HepG2 (cell line): ENCODE results near the gene LTK. TPM values are rescaled to one million over a fixed set of nuclear protein-coding genes. Genes with fewer than 3 reads are reported as not detected.

Experiments
- ATAC-seq: fragments of 200-7000 bp; cut with Tn5 transposase; 3 replicates; pipeline ENCODE4 v1.9.1; 2020; ENCODE audit warnings: mild to moderate bottlenecking, moderate library complexity
- BruUV-seq: library from RNA; stranded (reverse); fragments of 400-500 nt; replicated peaks from 2 replicates; lab custom pipeline; 2021; lab: Mats Ljungman, UMichigan
- CTCF ChIA-PET: fragments of 300-600 bp; formaldehyde crosslinking; extraction: SDS; loops from one replicate; lab custom pipeline; 2021; ENCODE audit warnings: low total read pairs, inconsistent platforms, low intra/inter-chr PET ratio; lab: Yijun Ruan, JAX
- POLR2A ChIA-PET: fragments of 350-600 bp; sonication (Branson Sonifier 250); formaldehyde crosslinking; loops from one replicate; lab custom pipeline; 2020; ENCODE audit warnings: antibody characterized with exemption, inconsistent platforms; lab: Yijun Ruan, JAX
- DNase-seq: peaks from one replicate; pipeline ENCODE4 v3.0.0-alpha.2; 2015; ENCODE audit warnings: low spot score
- FAIRE-seq: peaks from 3 replicates; lab custom pipeline; 2011; peaks lifted over from hg19 to GRCh38; lab: Jason Lieb, UNC
- H2AFZ ChIP-seq: one replicate; pipeline ENCODE4 v1.6.1; 2011; ENCODE audit warnings: low read length, inconsistent platforms
- H3K27ac ChIP-seq: fragments of 300-600 bp; 3 replicates; pipeline ENCODE4 v1.8.0; 2011; ENCODE audit warnings: mixed run types, mild to moderate bottlenecking, mixed read lengths, low read length, inconsistent platforms; ENCODE audit not compliant: insufficient read depth; ENCODE audit errors: extremely low read length
- H3K27me3 ChIP-seq, 2 experiments: fragments of 200-600 bp in 1 of 2; 2 replicates in 1 of 2; 3 replicates in 1 of 2; pipeline versions ENCODE4 v1.6.0 to v1.8.0; 2011; ENCODE audit warnings: low read length in 2 of 2, mild to moderate bottlenecking in 2 of 2, moderate library complexity in 2 of 2, inconsistent platforms in 1 of 2; ENCODE audit not compliant: insufficient read depth in 2 of 2, control insufficient read depth in 1 of 2
- H3K36me3 ChIP-seq, 2 experiments: fragments of 200-600 bp in 1 of 2; replicated peaks in 1 of 2; 2 replicates in 1 of 2; 3 replicates in 1 of 2; pipeline versions ENCODE4 v1.5.1 to v1.8.0; 2011; ENCODE audit warnings: low read length in 2 of 2, inconsistent platforms in 1 of 2; ENCODE audit not compliant: insufficient read depth in 2 of 2, control insufficient read depth in 1 of 2
- H3K4me1 ChIP-seq: 2 replicates; pipeline ENCODE4 v1.5.1; 2012; ENCODE audit warnings: low read length, inconsistent platforms; ENCODE audit not compliant: insufficient read depth
- H3K4me2 ChIP-seq: 2 replicates; pipeline ENCODE4 v1.6.0; 2011; ENCODE audit warnings: low read depth, low read length, inconsistent platforms
- H3K4me3 ChIP-seq, 3 experiments: fragments of 200-600 bp in 1 of 3; sonication (generic), shearing (Covaris generic) in 1 of 3; replicated peaks in 1 of 3; 2 replicates each; pipeline ENCODE4 v1.5.1; 2011 to 2016; ENCODE audit warnings: low read length in 3 of 3, inconsistent platforms in 2 of 3, low read depth in 2 of 3, mild to moderate bottlenecking in 2 of 3, control low read depth in 1 of 3, mixed read lengths in 1 of 3; ENCODE audit not compliant: insufficient read depth in 1 of 3
- H3K79me2 ChIP-seq: one replicate; pipeline ENCODE4 v1.6.1; 2011; ENCODE audit warnings: low read length, inconsistent platforms; ENCODE audit not compliant: insufficient read depth
- H3K9ac ChIP-seq: 2 replicates; pipeline ENCODE4 v1.6.0; 2011; ENCODE audit warnings: mild to moderate bottlenecking, low read depth, low read length, inconsistent platforms; ENCODE audit not compliant: insufficient read depth
- H3K9me3 ChIP-seq: 2 replicates; pipeline ENCODE4 v1.5.1; 2012; ENCODE audit warnings: mild to moderate bottlenecking, low read length
- H4K20me1 ChIP-seq: 2 replicates; pipeline ENCODE4 v1.6.0; 2011; ENCODE audit warnings: inconsistent platforms, mild to moderate bottlenecking, low read length, moderate library complexity; ENCODE audit not compliant: insufficient read depth
- KLF13 ChIP-seq: sonication (generic); formaldehyde crosslinking; IDR thresholded peaks from 2 replicates; pipeline ENCODE4 v1.4.0; 2020; ENCODE audit warnings: mild to moderate bottlenecking, missing genetic modification reagents
- MED8 ChIP-seq: sonication (generic); formaldehyde crosslinking; IDR thresholded peaks from 2 replicates; pipeline ENCODE4 v1.8.1; 2023; ENCODE audit warnings: mild to moderate bottlenecking, missing genetic modification reagents; ENCODE audit not compliant: insufficient replicate concordance
- SUZ12 ChIP-seq: fragments of 150-350 bp; IDR thresholded peaks from 2 replicates; pipeline ENCODE4 v1.6.1; 2014; ENCODE audit warnings: low read depth, low read length
- TFAP4 ChIP-seq: sonication (generic); IDR thresholded peaks from 2 replicates; pipeline ENCODE4 v1.6.1; 2016; ENCODE audit warnings: low read depth, borderline replicate concordance
- ZBTB34 ChIP-seq: sonication (generic); formaldehyde crosslinking; IDR thresholded peaks from 2 replicates; pipeline ENCODE4 v1.8.0; 2022; ENCODE audit warnings: mild to moderate bottlenecking, missing genetic modification reagents
- ZNF264 ChIP-seq: sonication (generic); formaldehyde crosslinking; IDR thresholded peaks from 2 replicates; pipeline ENCODE4 v1.4.0; 2020; ENCODE audit warnings: missing genetic modification reagents
- WGBS: methylation state at CpG from one replicate; pipeline ENCODE4 v1.1.6; 2017; ENCODE audit warnings: low lambda C conversion rate; 5-methylcytosine and 5-hydroxymethylcytosine counted together
- in situ Hi-C: cut with HindIII; loops from 2 replicates; pipeline ENCODE4 v1.10.0; 2017; ENCODE audit warnings: low pct_unique_long_range_greater_than_20kb; ENCODE audit not compliant: extremely low pct_ligation_motif_present
- intact Hi-C: fragments of 100-400 bp; cut with micrococcal nuclease; formaldehyde crosslinking; loops from one replicate; pipeline ENCODE4 v1.10.0; 2022; ENCODE audit not compliant: unreplicated experiment
- polyA plus RNA-seq, 8 experiments: library from polyadenylated mRNA; depleted of rRNA in 3 of 8; stranded (reverse) in 7 of 8; unstranded in 1 of 8; fragments of >200 nt; fragmentation: Illumina TruSeq in 4 of 8; extraction: Trizol in 4 of 8; gene quantifications; 2 replicates each; pipeline versions ENCODE4 v1.2.1 to v1.2.3, GENCODE V29; 2011 to 2016; ENCODE audit warnings: low read depth in 4 of 8, missing spikeins in 1 of 8, mixed read lengths in 1 of 8; ENCODE audit not compliant: insufficient read depth in 1 of 8
- total RNA-seq, 5 experiments: library from RNA; depleted of rRNA; stranded (reverse); fragments of >200 nt; fragmentation: Illumina TruSeq; extraction: Trizol; gene quantifications; 2 replicates each; pipeline ENCODE4 v1.2.3, GENCODE V29; 2016; ENCODE audit warnings: low read depth in 1 of 5

LTK gene
- total and polyA plus RNA-seq, 2 of the 13 experiments (the other 11 are each of a cell fraction or from before 2014, with no cell fraction given): 0.01 TPM; not detected in 1

GRCh38 chr15:41530363-41530956, 16.8 kb upstream of the LTK start:
- Histone ChIP-seq H3K9ac (no peak overlapping the region), H3K27me3 (no peaks in the 10 kb centered on the region), H3K79me2 (no peaks in the 10 kb centered on the region), H3K4me2 (no peak overlapping the region), H3K4me3 (no peak overlapping the region), H3K4me1 (no peaks in the 10 kb centered on the region), H3K36me3 (peaks cover 30 to 71% of the 10 kb centered on the region in 2 experiments), H3K9me3 (no peaks in the 10 kb centered on the region), H3K27ac (no peak overlapping the region), H4K20me1 (no peaks in the 10 kb centered on the region), H2AFZ (no peak overlapping the region)
- intact Hi-C loops: no loop called here
- 97% methylated on average over 6 of the region's 6 CpGs for WGBS
- no peak for ATAC-seq
- TF ChIP-seq ZNF264 (CRISPR knock-in tag): no peak
- TF ChIP-seq SUZ12: no peak
- TF ChIP-seq MED8 (CRISPR knock-in tag): no peak
- no peak for TF ChIP-seq KLF13 (CRISPR knock-in tag)
- no peak for TF ChIP-seq TFAP4
- DNase-seq: no peak
- no TSS peak for BruUV-seq
- ChIA-PET CTCF (no interaction called here), POLR2A (interaction anchor here (2.7 kb wide), 1 partner anchor 14 kb away, joined by 7 read pairs; the partner anchor contains the start of gene RPAP1)
- no peak for FAIRE-seq
- in situ Hi-C loops: no loop called here

GRCh38 chr15:41523097-41523496, 9.5 kb upstream of the LTK start:
- no CpG with 5 or more reads among the region's 5 CpGs for WGBS
- intact Hi-C loops (no loop called here), in situ Hi-C loops (no loop called here)
- Histone ChIP-seq H3K9me3 (no peaks in the 10 kb centered on the region), H3K27me3 (no peaks in the 10 kb centered on the region), H3K27ac (no peak overlapping the region), H3K4me3 (no peak overlapping the region), H4K20me1 (no peaks in the 10 kb centered on the region), H3K36me3 (peaks cover 8 to 20% of the 10 kb centered on the region in 2 experiments; a peak in 4 of 5 replicates), H3K4me1 (peaks cover 8% of the 10 kb centered on the region), H3K9ac (no peak overlapping the region), H3K4me2 (no peak overlapping the region), H3K79me2 (no peaks in the 10 kb centered on the region), H2AFZ (no peak overlapping the region)
- FAIRE-seq: no peak
- DNase-seq: no peak
- CTCF ChIA-PET: no interaction called here
- TF ChIP-seq ZBTB34 (CRISPR knock-in tag): no peak
- POLR2A ChIA-PET: no interaction called here
- BruUV-seq: no TSS peak
- ATAC-seq: no peak
